Activated naive CD8-positive, alpha-beta T cell treated with anti-CD3 and anti-CD28 coated beads, Interleukin-2, amount 50 U/mL, for 24 hours (primary cell): ENCODE results near the gene SELENOF.
"Not testable (repeated sequence)": the region's sequence is repeated elsewhere in the genome, so short reads cannot be mapped to it uniquely, and the experiment has no call there.

ENCODE experiments used
- ATAC-seq: fragments of 150-1000 bp; cut with Tn5 transposase; one replicate; pipeline ENCODE4 v1.10.0; 2021
- DNase-seq: peaks from one replicate; pipeline ENCODE4 v3.0.0; 2021
- H3K27ac Mint-ChIP-seq: one replicate; pipeline ENCODE4 v1.8.0; 2021; ENCODE audit warnings: mild to moderate bottlenecking, mixed read lengths
- H3K27me3 Mint-ChIP-seq: one replicate; pipeline ENCODE4 v1.8.0; 2021; ENCODE audit warnings: mixed read lengths
- H3K36me3 Mint-ChIP-seq: one replicate; pipeline ENCODE4 v1.8.0; 2021; ENCODE audit warnings: low read depth, mixed read lengths
- H3K4me1 Mint-ChIP-seq: one replicate; pipeline ENCODE4 v1.8.0; 2021; ENCODE audit warnings: mixed read lengths
- H3K4me3 Mint-ChIP-seq: one replicate; pipeline ENCODE4 v1.8.0; 2021; ENCODE audit warnings: mild to moderate bottlenecking, moderate library complexity, mixed read lengths
- H3K9me3 Mint-ChIP-seq: one replicate; pipeline ENCODE4 v1.8.0; 2021; ENCODE audit warnings: mixed read lengths

The SELENOF gene

GRCh38 chr1:86825319-86825718 lies 88.6 kb downstream of the SELENOF start:
- Mint-ChIP-seq H3K27ac (no peak overlapping the region), H3K9me3 (no peaks in the 10 kb centered on the region), H3K36me3 (no peaks in the 10 kb centered on the region), H3K4me3 (no peak overlapping the region), H3K4me1 (no peaks in the 10 kb centered on the region), H3K27me3 (peaks cover 2% of the 10 kb centered on the region)
- ATAC-seq, result no peak
- no peak for DNase-seq

- Mint-ChIP-seq H3K4me1 (no peaks in the 10 kb centered on the region), H3K27me3 (peaks cover 4% of the 10 kb centered on the region), H3K4me3 (no peak overlapping the region), H3K27ac (no peak overlapping the region), H3K9me3 (no peaks in the 10 kb centered on the region), H3K36me3 (no peaks in the 10 kb centered on the region)
- no peak for DNase-seq
- no peak for ATAC-seq
Measured at GRCh38 chr1:86823821-86824500, 90.0 kb downstream of the SELENOF start.

GRCh38 chr1:86823386-86823785 lies 90.5 kb downstream of the SELENOF start:
- Mint-ChIP-seq H3K9me3 (no peaks in the 10 kb centered on the region), H3K4me1 (no peaks in the 10 kb centered on the region), H3K27ac (no peak overlapping the region), H3K4me3 (no peak overlapping the region), H3K36me3 (no peaks in the 10 kb centered on the region), H3K27me3 (peaks cover 4% of the 10 kb centered on the region)
- ATAC-seq (no peak), DNase-seq (no peak)

- no peak overlapping the region for H3K4me3 Mint-ChIP-seq
- no peaks in the 10 kb centered on the region for H3K36me3 Mint-ChIP-seq
- no peaks in the 10 kb centered on the region for H3K9me3 Mint-ChIP-seq
- H3K27ac Mint-ChIP-seq, result no peak overlapping the region
- ATAC-seq (no peak), DNase-seq (no peak)
- peaks cover 4% of the 10 kb centered on the region for H3K27me3 Mint-ChIP-seq
- H3K4me1 Mint-ChIP-seq, result no peaks in the 10 kb centered on the region
Measured at GRCh38 chr1:86822459-86822858, 91.5 kb downstream of the SELENOF start.

GRCh38 chr1:86821956-86822355 lies 92.0 kb downstream of the SELENOF start:
- Mint-ChIP-seq H3K4me3 (no peak overlapping the region), H3K27ac (no peak overlapping the region), H3K9me3 (no peaks in the 10 kb centered on the region), H3K36me3 (no peaks in the 10 kb centered on the region), H3K4me1 (no peaks in the 10 kb centered on the region), H3K27me3 (peaks cover 4% of the 10 kb centered on the region)
- ATAC-seq (no peak), DNase-seq (no peak)

- not testable (repeated sequence) for ATAC-seq, H3K27me3 Mint-ChIP-seq, H3K27ac Mint-ChIP-seq, DNase-seq, H3K9me3 Mint-ChIP-seq, H3K4me3 Mint-ChIP-seq, H3K4me1 Mint-ChIP-seq, H3K36me3 Mint-ChIP-seq
Measured at GRCh38 chr1:86819970-86820369, 94.0 kb downstream of the SELENOF start.

- not testable (repeated sequence) for ATAC-seq, H3K36me3 Mint-ChIP-seq, DNase-seq, H3K4me3 Mint-ChIP-seq, H3K27ac Mint-ChIP-seq, H3K27me3 Mint-ChIP-seq, H3K9me3 Mint-ChIP-seq, H3K4me1 Mint-ChIP-seq
Measured at GRCh38 chr1:86817246-86817826, 96.6 kb downstream of the SELENOF start.

- DNase-seq, H3K9me3 Mint-ChIP-seq, H3K27ac Mint-ChIP-seq, H3K4me3 Mint-ChIP-seq, H3K4me1 Mint-ChIP-seq, H3K27me3 Mint-ChIP-seq, H3K36me3 Mint-ChIP-seq, ATAC-seq: not testable (repeated sequence)
Measured at GRCh38 chr1:86814118-86814517, 99.8 kb downstream of the SELENOF start.
